COLO668 (cell line): Measurements from ENCODE around the gene BHLHE40.

ENCODE experiments used
- DNase-seq: peaks from one replicate; lab custom pipeline; 2025; ENCODE audit not compliant: unreplicated experiment; lab: John Stamatoyannopoulos, UW

The BHLHE40 gene

GRCh38 chr3:5016211-5017161 lies 37.2 kb downstream of the BHLHE40 start:
- peak; percentile 7 for DNase-seq

GRCh38 chr3:5017925-5018531 lies 38.8 kb downstream of the BHLHE40 start:
- no peak for DNase-seq

GRCh38 chr3:5019411-5020241 lies 40.4 kb downstream of the BHLHE40 start:
- no peak for DNase-seq

- no peak for DNase-seq
Measured at GRCh38 chr3:5020242-5020722, 41.0 kb downstream of the BHLHE40 start.

GRCh38 chr3:5021116-5022092 lies 42.2 kb downstream of the BHLHE40 start:
- no peak for DNase-seq

GRCh38 chr3:5022187-5022965 lies 43.1 kb downstream of the BHLHE40 start:
- DNase-seq = no peak

- peak; percentile 32 for DNase-seq
Measured at GRCh38 chr3:5022966-5023776, 43.9 kb downstream of the BHLHE40 start.

- no peak for DNase-seq
Measured at GRCh38 chr3:5023777-5024346, 44.6 kb downstream of the BHLHE40 start.

- DNase-seq = no peak
Measured at GRCh38 chr3:5026046-5026362, 46.8 kb downstream of the BHLHE40 start.

- DNase-seq = no peak
Measured at GRCh38 chr3:5029715-5030114, 50.5 kb downstream of the BHLHE40 start.

GRCh38 chr3:5030152-5030551 lies 50.9 kb downstream of the BHLHE40 start:
- no peak for DNase-seq

GRCh38 chr3:5032844-5033243 lies 53.6 kb downstream of the BHLHE40 start:
- DNase-seq = no peak
